Neural cell (in vitro differentiated cells): Measurements from ENCODE around the gene FOXK1. TPM values are rescaled to one million over a fixed set of nuclear protein-coding genes. Genes with fewer than 3 reads are reported as not detected.

Experiments
- H2AFZ ChIP-seq: fragments of 200-600, 300-800 bp; sonication (generic), shearing (Covaris generic); 2 replicates; pipeline ENCODE4 v1.6.0; 2014; ENCODE audit warnings: low read depth, mild to moderate bottlenecking, antibody characterized with exemption, low read length, moderate library complexity
- H3F3A ChIP-seq: fragments of 200-600 bp; shearing (Covaris generic); 2 replicates; pipeline ENCODE4 v1.6.1; 2016; ENCODE audit warnings: mild to moderate bottlenecking, moderate library complexity, mixed read lengths, antibody characterized with exemption, low read length; ENCODE audit not compliant: insufficient read depth, poor library complexity, severe bottlenecking
- H3K27ac ChIP-seq: fragments of 200-600, 300-800 bp; sonication (generic), shearing (Covaris generic); 2 replicates; pipeline ENCODE4 v1.5.1; 2014; ENCODE audit warnings: mild to moderate bottlenecking, low read length, moderate library complexity
- H3K27me3 ChIP-seq: fragments of 300-800, 200-600 bp; sonication (generic), shearing (Covaris generic); 2 replicates; pipeline ENCODE4 v1.6.0; 2014; ENCODE audit warnings: mild to moderate bottlenecking, low read depth, low read length, moderate library complexity; ENCODE audit not compliant: insufficient read depth
- H3K36me3 ChIP-seq: fragments of 300-800, 200-600 bp; sonication (generic), shearing (Covaris generic); 2 replicates; pipeline ENCODE4 v1.5.1; 2014; ENCODE audit warnings: mild to moderate bottlenecking, antibody characterized with exemption, low read length, moderate library complexity; ENCODE audit not compliant: insufficient read depth
- H3K4me2 ChIP-seq: fragments of 300-800, 200-600 bp; sonication (generic), shearing (Covaris generic); 2 replicates; pipeline ENCODE4 v1.6.0; 2014; ENCODE audit warnings: mild to moderate bottlenecking, low read length
- H3K4me3 ChIP-seq: fragments of 300-800, 200-600 bp; sonication (generic), shearing (Covaris generic); 2 replicates; pipeline ENCODE4 v1.5.1; 2014; ENCODE audit warnings: mild to moderate bottlenecking, low read length, moderate library complexity
- H3K79me2 ChIP-seq: fragments of 200-600 bp; shearing (Covaris generic); replicated peaks from 2 replicates; pipeline ENCODE4 v1.6.0; 2014; ENCODE audit warnings: mild to moderate bottlenecking, low read length, moderate library complexity; ENCODE audit not compliant: insufficient read depth
- H3K9ac ChIP-seq: fragments of 300-800, 200-600 bp; sonication (generic), shearing (Covaris generic); 2 replicates; pipeline ENCODE4 v1.6.1; 2016; ENCODE audit warnings: mild to moderate bottlenecking, low read length, mixed read lengths
- H3K9me2 ChIP-seq: fragments of 200-600 bp; shearing (Covaris generic); 2 replicates; pipeline ENCODE4 v1.6.1; 2016; ENCODE audit warnings: mild to moderate bottlenecking, low read length, mixed read lengths; ENCODE audit not compliant: insufficient read depth
- H3K9me3 ChIP-seq: fragments of 200-600, 300-800 bp; sonication (generic), shearing (Covaris generic); 2 replicates; pipeline ENCODE4 v1.6.1; 2016; ENCODE audit warnings: mild to moderate bottlenecking, mixed run types, low read length, moderate library complexity, mixed read lengths
- H4K20me1 ChIP-seq: fragments of 200-600 bp; shearing (Covaris generic); 2 replicates; pipeline ENCODE4 v1.6.1; 2016; ENCODE audit warnings: mild to moderate bottlenecking, mixed run types; ENCODE audit not compliant: insufficient read depth
- EP300 ChIP-seq: fragments of 450-650 bp; conservative IDR thresholded peaks from 2 replicates; pipeline ENCODE4 v1.6.1; 2014; ENCODE audit warnings: antibody characterized with exemption, mild to moderate bottlenecking, moderate library complexity; ENCODE audit not compliant: poor library complexity, severe bottlenecking
- EZH2 ChIP-seq: fragments of 200-600, 300-800 bp; shearing (Covaris generic), sonication (generic); IDR thresholded peaks from 2 replicates; pipeline ENCODE4 v1.6.1; 2014; ENCODE audit warnings: antibody characterized with exemption, low read length, borderline replicate concordance, mild to moderate bottlenecking; ENCODE audit not compliant: insufficient read depth, poor library complexity, severe bottlenecking
- MXI1 ChIP-seq: fragments of 450-650 bp; conservative IDR thresholded peaks from 2 replicates; pipeline ENCODE4 v1.6.1; 2014; ENCODE audit warnings: antibody characterized with exemption, mild to moderate bottlenecking; ENCODE audit not compliant: poor library complexity, severe bottlenecking
- POLR2AphosphoS5 ChIP-seq: IDR thresholded peaks from 2 replicates; pipeline ENCODE4 v1.6.1; 2012
- RAD21 ChIP-seq: fragments of 450-650 bp; conservative IDR thresholded peaks from 2 replicates; pipeline ENCODE4 v1.6.1; 2014; ENCODE audit warnings: antibody characterized with exemption, mild to moderate bottlenecking, moderate library complexity
- SMC3 ChIP-seq: fragments of 450-650 bp; conservative IDR thresholded peaks from 2 replicates; pipeline ENCODE4 v1.6.1; 2014; ENCODE audit warnings: antibody characterized with exemption, mild to moderate bottlenecking, moderate library complexity; ENCODE audit not compliant: poor library complexity
- TAF1 ChIP-seq: IDR thresholded peaks from 2 replicates; pipeline ENCODE4 v1.6.1; 2012; ENCODE audit warnings: low read depth
- polyA plus RNA-seq: library from polyadenylated mRNA; depleted of rRNA; stranded (reverse); fragments of >200 nt; gene quantifications from 2 replicates; pipeline ENCODE4 v1.2.3, GENCODE V29; 2014
- TF ChIP-seq, protein P1 (sequence below): IDR thresholded peaks from 2 replicates; pipeline ENCODE4 v1.6.1; 2012; ENCODE audit warnings: borderline replicate concordance
- TF ChIP-seq, protein P2 (sequence below): fragments of 450-650 bp; IDR thresholded peaks from 2 replicates; pipeline ENCODE4 v1.5.1; 2014; ENCODE audit warnings: antibody characterized with exemption, mild to moderate bottlenecking, moderate library complexity; ENCODE audit not compliant: poor library complexity, severe bottlenecking

The FOXK1 gene
- polyA plus RNA-seq, 1 donor from 2014 or later = 7.4 TPM

DNA sequence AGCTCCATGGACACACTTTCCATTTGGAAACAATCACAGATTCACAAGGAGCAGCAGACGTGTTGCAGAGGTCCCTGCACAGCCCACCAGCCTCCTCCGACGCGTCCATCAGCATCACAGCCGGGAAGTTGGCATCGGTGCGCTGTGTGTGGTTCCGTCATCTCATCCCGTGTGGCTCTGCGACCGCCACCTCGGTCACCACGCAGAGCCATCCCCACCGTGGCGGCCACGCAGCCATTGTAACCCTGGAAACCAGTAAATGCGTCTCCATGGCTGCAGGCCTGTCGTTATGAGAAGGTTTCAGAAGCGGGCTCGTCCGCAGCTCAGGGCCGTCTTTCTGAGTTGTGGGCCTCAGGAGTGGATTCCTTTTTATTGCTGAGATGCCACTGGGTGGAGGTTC is 36.0 kb downstream of the FOXK1 start:
- Histone ChIP-seq H3K9me2 (no peaks in the 10 kb centered on the region), H4K20me1 (no peaks in the 10 kb centered on the region), H3K4me2 (no peak overlapping the region), H2AFZ (no peak overlapping the region), H3K9ac (no peak overlapping the region), H3F3A (no peaks in the 10 kb centered on the region), H3K27ac (no peak overlapping the region), H3K36me3 (no peaks in the 10 kb centered on the region), H3K27me3 (no peaks in the 10 kb centered on the region), H3K79me2 (peaks cover 10% of the 10 kb centered on the region), H3K4me3 (no peak overlapping the region), H3K9me3 (no peaks in the 10 kb centered on the region)
- TF ChIP-seq, protein P1, sequence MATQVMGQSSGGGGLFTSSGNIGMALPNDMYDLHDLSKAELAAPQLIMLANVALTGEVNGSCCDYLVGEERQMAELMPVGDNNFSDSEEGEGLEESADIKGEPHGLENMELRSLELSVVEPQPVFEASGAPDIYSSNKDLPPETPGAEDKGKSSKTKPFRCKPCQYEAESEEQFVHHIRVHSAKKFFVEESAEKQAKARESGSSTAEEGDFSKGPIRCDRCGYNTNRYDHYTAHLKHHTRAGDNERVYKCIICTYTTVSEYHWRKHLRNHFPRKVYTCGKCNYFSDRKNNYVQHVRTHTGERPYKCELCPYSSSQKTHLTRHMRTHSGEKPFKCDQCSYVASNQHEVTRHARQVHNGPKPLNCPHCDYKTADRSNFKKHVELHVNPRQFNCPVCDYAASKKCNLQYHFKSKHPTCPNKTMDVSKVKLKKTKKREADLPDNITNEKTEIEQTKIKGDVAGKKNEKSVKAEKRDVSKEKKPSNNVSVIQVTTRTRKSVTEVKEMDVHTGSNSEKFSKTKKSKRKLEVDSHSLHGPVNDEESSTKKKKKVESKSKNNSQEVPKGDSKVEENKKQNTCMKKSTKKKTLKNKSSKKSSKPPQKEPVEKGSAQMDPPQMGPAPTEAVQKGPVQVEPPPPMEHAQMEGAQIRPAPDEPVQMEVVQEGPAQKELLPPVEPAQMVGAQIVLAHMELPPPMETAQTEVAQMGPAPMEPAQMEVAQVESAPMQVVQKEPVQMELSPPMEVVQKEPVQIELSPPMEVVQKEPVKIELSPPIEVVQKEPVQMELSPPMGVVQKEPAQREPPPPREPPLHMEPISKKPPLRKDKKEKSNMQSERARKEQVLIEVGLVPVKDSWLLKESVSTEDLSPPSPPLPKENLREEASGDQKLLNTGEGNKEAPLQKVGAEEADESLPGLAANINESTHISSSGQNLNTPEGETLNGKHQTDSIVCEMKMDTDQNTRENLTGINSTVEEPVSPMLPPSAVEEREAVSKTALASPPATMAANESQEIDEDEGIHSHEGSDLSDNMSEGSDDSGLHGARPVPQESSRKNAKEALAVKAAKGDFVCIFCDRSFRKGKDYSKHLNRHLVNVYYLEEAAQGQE = no peak
- TF ChIP-seq SMC3 (no peak), EZH2 (no peak), EP300 (no peak)

DNA sequence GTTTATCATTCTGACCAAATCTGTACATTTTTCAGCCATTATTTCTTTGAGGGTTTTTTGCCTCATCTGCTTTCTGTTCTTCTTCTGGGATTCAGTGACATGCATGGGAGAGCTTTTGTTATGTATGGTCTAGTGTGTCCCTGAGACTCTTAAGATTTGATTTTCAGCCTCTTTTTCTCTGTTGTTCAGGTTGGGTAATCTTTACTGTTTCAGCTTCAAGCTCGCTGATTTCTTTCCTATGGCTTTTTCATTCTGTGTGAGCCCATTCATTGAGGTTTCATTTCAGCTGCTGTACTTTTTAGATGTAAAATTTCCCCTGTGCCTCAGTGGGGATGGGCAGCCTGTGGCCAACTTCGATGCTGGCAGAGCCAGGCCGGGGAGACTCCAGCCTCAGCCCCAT is 38.1 kb downstream of the FOXK1 start:
- Histone ChIP-seq H3K79me2 (peaks cover 4% of the 10 kb centered on the region), H2AFZ (no peak overlapping the region), H3K9me3 (no peaks in the 10 kb centered on the region), H3F3A (no peaks in the 10 kb centered on the region), H3K4me2 (no peak overlapping the region), H3K27me3 (no peaks in the 10 kb centered on the region), H3K36me3 (no peaks in the 10 kb centered on the region), H3K4me3 (no peak overlapping the region), H3K9me2 (no peaks in the 10 kb centered on the region), H4K20me1 (no peaks in the 10 kb centered on the region), H3K9ac (no peak overlapping the region), H3K27ac (no peak overlapping the region)
- TF ChIP-seq EP300 (no peak), EZH2 (no peak), TAF1 (no peak), MXI1 (no peak), SMC3 (no peak)
- TF ChIP-seq, protein P1 = no peak

DNA sequence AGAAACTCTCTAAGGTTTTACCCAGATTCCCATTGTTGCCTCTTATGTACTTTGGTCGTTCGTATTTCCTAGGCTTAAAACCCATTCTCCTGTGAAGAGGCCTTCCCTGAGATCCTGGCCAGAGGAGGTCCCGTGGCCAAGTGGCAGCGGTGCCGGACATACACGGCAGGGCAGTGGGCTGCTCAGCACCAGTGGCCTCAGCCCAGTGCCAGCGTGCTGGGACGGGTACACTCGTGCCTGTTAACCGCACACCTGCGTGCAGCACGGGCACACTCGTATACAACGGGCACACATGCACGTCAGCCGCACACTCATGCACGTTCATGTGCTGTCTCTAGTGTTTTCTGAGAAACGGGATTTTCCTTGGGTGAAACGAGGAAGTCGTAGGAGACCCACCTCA is 40.2 kb downstream of the FOXK1 start:
- H3K27me3 ChIP-seq = no peaks in the 10 kb centered on the region
- no peaks in the 10 kb centered on the region for H4K20me1 ChIP-seq
- no peak overlapping the region for H3K4me2 ChIP-seq
- H3K27ac ChIP-seq = no peak overlapping the region
- H3K9ac ChIP-seq = no peak overlapping the region
- TF ChIP-seq SMC3 (no peak), EZH2 (no peak), MXI1 (no peak), TAF1 (no peak), RAD21 (no peak), POLR2AphosphoS5 (no peak), EP300 (no peak)
- TF ChIP-seq, protein P2, sequence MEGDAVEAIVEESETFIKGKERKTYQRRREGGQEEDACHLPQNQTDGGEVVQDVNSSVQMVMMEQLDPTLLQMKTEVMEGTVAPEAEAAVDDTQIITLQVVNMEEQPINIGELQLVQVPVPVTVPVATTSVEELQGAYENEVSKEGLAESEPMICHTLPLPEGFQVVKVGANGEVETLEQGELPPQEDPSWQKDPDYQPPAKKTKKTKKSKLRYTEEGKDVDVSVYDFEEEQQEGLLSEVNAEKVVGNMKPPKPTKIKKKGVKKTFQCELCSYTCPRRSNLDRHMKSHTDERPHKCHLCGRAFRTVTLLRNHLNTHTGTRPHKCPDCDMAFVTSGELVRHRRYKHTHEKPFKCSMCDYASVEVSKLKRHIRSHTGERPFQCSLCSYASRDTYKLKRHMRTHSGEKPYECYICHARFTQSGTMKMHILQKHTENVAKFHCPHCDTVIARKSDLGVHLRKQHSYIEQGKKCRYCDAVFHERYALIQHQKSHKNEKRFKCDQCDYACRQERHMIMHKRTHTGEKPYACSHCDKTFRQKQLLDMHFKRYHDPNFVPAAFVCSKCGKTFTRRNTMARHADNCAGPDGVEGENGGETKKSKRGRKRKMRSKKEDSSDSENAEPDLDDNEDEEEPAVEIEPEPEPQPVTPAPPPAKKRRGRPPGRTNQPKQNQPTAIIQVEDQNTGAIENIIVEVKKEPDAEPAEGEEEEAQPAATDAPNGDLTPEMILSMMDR = no peak
- TF ChIP-seq, protein P1 = no peak
- no peaks in the 10 kb centered on the region for H3K36me3 ChIP-seq
- no peaks in the 10 kb centered on the region for H3K9me2 ChIP-seq
- H3K4me3 ChIP-seq = no peak overlapping the region
- no peak overlapping the region for H2AFZ ChIP-seq
- no peaks in the 10 kb centered on the region for H3K79me2 ChIP-seq
- no peaks in the 10 kb centered on the region for H3F3A ChIP-seq
- H3K9me3 ChIP-seq = no peaks in the 10 kb centered on the region
